Stimulated activated CD4-positive, alpha-beta T cell treated with anti-CD3 and anti-CD28 coated beads, Interleukin-15, amount 100 ng/mL, for 24 hours (primary cell): ENCODE data around the gene PLEKHB1.
"Not testable (repeated sequence)": the region's sequence is repeated elsewhere in the genome, so short reads cannot be mapped to it uniquely, and the experiment has no call there.

Experiments used
- DNase-seq: peaks from one replicate; pipeline ENCODE4 v3.0.0-alpha.2; 2020

Gene PLEKHB1

GRCh38 chr11:73648571-73649046 is 2.2 kb downstream of the PLEKHB1 start:
- DNase-seq: no peak

- DNase-seq: no peak
These were observed 2.8 kb downstream of the PLEKHB1 start for GRCh38 chr11:73649206-73649605.

- DNase-seq: no peak
These were observed 4.0 kb downstream of the PLEKHB1 start for GRCh38 chr11:73650400-73650799.

- no peak for DNase-seq
These were observed 4.9 kb downstream of the PLEKHB1 start for GRCh38 chr11:73651252-73651651.

- DNase-seq: no peak
These were observed 5.3 kb downstream of the PLEKHB1 start for GRCh38 chr11:73651661-73652045.

GRCh38 chr11:73652046-73652730 is 5.8 kb downstream of the PLEKHB1 start:
- no peak for DNase-seq

GRCh38 chr11:73652856-73653559 is 6.6 kb downstream of the PLEKHB1 start:
- DNase-seq: no peak

- no peak for DNase-seq
These were observed 7.6 kb downstream of the PLEKHB1 start for GRCh38 chr11:73653996-73654395.

GRCh38 chr11:73654482-73655021 is 8.2 kb downstream of the PLEKHB1 start:
- DNase-seq: no peak

- no peak for DNase-seq
These were observed 9.3 kb downstream of the PLEKHB1 start for GRCh38 chr11:73655686-73656085.

GRCh38 chr11:73656985-73657384 is 10.6 kb downstream of the PLEKHB1 start:
- DNase-seq: no peak

- DNase-seq: no peak
These were observed 13.6 kb downstream of the PLEKHB1 start for GRCh38 chr11:73659961-73660360.

GRCh38 chr11:73660497-73661034 is 14.2 kb downstream of the PLEKHB1 start:
- DNase-seq: no peak

- DNase-seq: peak; percentile 91
These were observed 14.8 kb downstream of the PLEKHB1 start for GRCh38 chr11:73661035-73661628.

GRCh38 chr11:73662445-73663157 is 16.2 kb downstream of the PLEKHB1 start:
- DNase-seq: no peak

GRCh38 chr11:73663604-73664495 is 17.5 kb downstream of the PLEKHB1 start:
- no peak for DNase-seq

GRCh38 chr11:73664877-73665276 is 18.5 kb downstream of the PLEKHB1 start:
- no peak for DNase-seq

- DNase-seq: no peak
These were observed 21.5 kb downstream of the PLEKHB1 start for GRCh38 chr11:73667891-73668290.

GRCh38 chr11:73670808-73671207 is 24.4 kb downstream of the PLEKHB1 start:
- no peak for DNase-seq

GRCh38 chr11:73671701-73672100 is 25.3 kb downstream of the PLEKHB1 start:
- no peak for DNase-seq

- not testable (repeated sequence) for DNase-seq
These were observed 30.2 kb downstream of the PLEKHB1 start for GRCh38 chr11:73676552-73676951.

GRCh38 chr11:73680687-73681086 is 34.3 kb downstream of the PLEKHB1 start:
- no peak for DNase-seq
